GM12878 (cell line): Measurements from ENCODE around the gene BFSP1. TPM values are rescaled to one million over a fixed set of nuclear protein-coding genes. Genes with fewer than 3 reads are reported as not detected.

Experiments
- ATAC-seq: fragments of 200-7000 bp; cut with Tn5 transposase; 3 replicates; pipeline ENCODE4 v1.9.1; 2020; ENCODE audit warnings: mild to moderate bottlenecking, moderate library complexity
- BruUV-seq: library from RNA; stranded (reverse); fragments of 400-500 nt; replicated peaks from 2 replicates; lab custom pipeline; 2021; lab: Mats Ljungman, UMichigan
- CTCF ChIA-PET: fragments of 300-600 bp; sonication (Branson Sonifier 250); formaldehyde crosslinking; extraction: SDS; loops from one replicate; lab custom pipeline; 2021; ENCODE audit warnings: inconsistent platforms; lab: Yijun Ruan, JAX
- POLR2A ChIA-PET: fragments of 350-600 bp; formaldehyde crosslinking; extraction: SDS; loops from one replicate; lab custom pipeline; 2021; ENCODE audit warnings: inconsistent platforms; lab: Charles Lee
- RAD21 ChIA-PET: fragments of 300-600 bp; sonication (Branson Sonifier 250); formaldehyde crosslinking; loops from one replicate; lab custom pipeline; 2023; ENCODE audit warnings: antibody characterized with exemption; ENCODE audit not compliant: unreplicated experiment; lab: Charles Lee
- SMC1A ChIA-PET: fragments of 300-600 bp; sonication (Branson Sonifier 250); formaldehyde crosslinking; loops from one replicate; lab custom pipeline; 2023; ENCODE audit not compliant: unreplicated experiment, uncharacterized antibody; lab: Charles Lee
- DNase-seq: peaks from one replicate; pipeline ENCODE4 v3.0.0-alpha.2; 2011; ENCODE audit warnings: low read depth, low spot score
- FAIRE-seq: peaks from 3 replicates; lab custom pipeline; 2011; peaks lifted over from hg19 to GRCh38; lab: Jason Lieb, UNC
- H2AFZ ChIP-seq: 2 replicates; pipeline ENCODE4 v1.6.0; 2011; ENCODE audit warnings: low read depth, low read length, control low read depth; ENCODE audit not compliant: control insufficient read depth
- H3K27ac ChIP-seq: 2 replicates; pipeline ENCODE4 v1.5.1; 2011; ENCODE audit warnings: control low read depth; ENCODE audit not compliant: control insufficient read depth, insufficient read depth
- H3K27me3 ChIP-seq, 2 experiments: replicated peaks in 1 of 2; 2 replicates each; pipeline versions ENCODE4 v1.6.0 to v1.6.1; 2011; ENCODE audit warnings: low read length in 1 of 2; ENCODE audit not compliant: control insufficient read depth in 2 of 2, insufficient read depth in 2 of 2
- H3K36me3 ChIP-seq, 2 experiments: 2 replicates each; pipeline ENCODE4 v1.5.1; 2011; ENCODE audit warnings: low read length in 1 of 2; ENCODE audit not compliant: control insufficient read depth in 2 of 2, insufficient read depth in 2 of 2
- H3K4me1 ChIP-seq: 2 replicates; pipeline ENCODE4 v1.6.1; 2011; ENCODE audit warnings: mild to moderate bottlenecking, low read length, moderate library complexity, mixed read lengths; ENCODE audit not compliant: control insufficient read depth, insufficient read depth
- H3K4me2 ChIP-seq: 2 replicates; pipeline ENCODE4 v1.6.0; 2011; ENCODE audit warnings: control low read depth; ENCODE audit not compliant: control insufficient read depth, insufficient read depth
- H3K4me3 ChIP-seq: fragments of 200-600 bp; sonication (generic); 2 replicates; pipeline ENCODE4 v1.5.1; 2016
- H3K79me2 ChIP-seq: 2 replicates; pipeline ENCODE4 v1.6.0; 2011; ENCODE audit warnings: low read length; ENCODE audit not compliant: control insufficient read depth, insufficient read depth
- H3K9ac ChIP-seq: 2 replicates; pipeline ENCODE4 v1.8.0; 2011; ENCODE audit warnings: low read length, control low read depth, mixed read lengths; ENCODE audit not compliant: control insufficient read depth, insufficient read depth
- H3K9me3 ChIP-seq: replicated peaks from 3 replicates; pipeline ENCODE4 v1.5.1; 2011; ENCODE audit warnings: mild to moderate bottlenecking, low read length; ENCODE audit not compliant: control insufficient read depth, insufficient read depth
- H4K20me1 ChIP-seq: 2 replicates; pipeline ENCODE4 v1.6.0; 2011; ENCODE audit not compliant: control insufficient read depth, insufficient read depth
- ETV6 ChIP-seq, 2 experiments: fragments of 450-650 bp in 1 of 2; IDR thresholded peaks in 1 of 2; conservative IDR thresholded peaks in 1 of 2; 2 replicates each; pipeline ENCODE4 v1.6.1; 2014; ENCODE audit warnings: antibody characterized with exemption in 1 of 2, borderline replicate concordance in 1 of 2, low read depth in 1 of 2, mild to moderate bottlenecking in 1 of 2, moderate library complexity in 1 of 2
- GATAD2B ChIP-seq: fragments of 450-650 bp; conservative IDR thresholded peaks from 2 replicates; pipeline ENCODE4 v1.6.1; 2017; ENCODE audit warnings: low read depth, mild to moderate bottlenecking, moderate library complexity
- IKZF1 ChIP-seq: fragments of 450-650 bp; conservative IDR thresholded peaks from 2 replicates; pipeline ENCODE4 v1.6.1; 2017; ENCODE audit warnings: antibody characterized with exemption, mild to moderate bottlenecking
- JUNB ChIP-seq: IDR thresholded peaks from 2 replicates; pipeline ENCODE4 v1.6.1; 2016; ENCODE audit warnings: antibody characterized with exemption, mild to moderate bottlenecking
- MEF2B ChIP-seq: fragments of 450-650 bp; IDR thresholded peaks from 2 replicates; pipeline ENCODE4 v1.6.1; 2018; ENCODE audit warnings: mild to moderate bottlenecking, moderate library complexity; ENCODE audit not compliant: partially characterized antibody, poor library complexity, severe bottlenecking
- MYB ChIP-seq: fragments of 150-350 bp; IDR thresholded peaks from 2 replicates; pipeline ENCODE4 v1.6.1; 2014; ENCODE audit warnings: mild to moderate bottlenecking, low read depth, low read length, borderline replicate concordance
- NFXL1 ChIP-seq: fragments of 450-650 bp; IDR thresholded peaks from 2 replicates; pipeline ENCODE4 v1.6.1; 2017; ENCODE audit warnings: antibody characterized with exemption, mild to moderate bottlenecking, borderline replicate concordance
- SMAD1 ChIP-seq: fragments of 450-650 bp; IDR thresholded peaks from 2 replicates; pipeline ENCODE4 v1.6.1; 2018; ENCODE audit warnings: mild to moderate bottlenecking, low read depth; ENCODE audit not compliant: partially characterized antibody
- TBL1XR1 ChIP-seq: IDR thresholded peaks from 2 replicates; pipeline ENCODE4 v1.6.1; 2012; ENCODE audit warnings: low read depth, low read length, improper control_type of control experiment
- TCF12 ChIP-seq: IDR thresholded peaks from 2 replicates; pipeline ENCODE4 v1.6.1; 2011; ENCODE audit warnings: low read depth, mild to moderate bottlenecking, low read length
- ZBTB40 ChIP-seq: fragments of 450-650 bp; IDR thresholded peaks from 2 replicates; pipeline ENCODE4 v1.6.1; 2016; ENCODE audit warnings: mild to moderate bottlenecking, moderate library complexity, borderline replicate concordance
- WGBS: methylation state at CpG from one replicate; pipeline ENCODE4 v1.1.6; 2016; ENCODE audit warnings: low lambda C conversion rate; ENCODE audit not compliant: insufficient replicate concordance, insufficient coverage; ENCODE audit errors: missing lambda C conversion rate; 5-methylcytosine and 5-hydroxymethylcytosine counted together
- in situ Hi-C: fragments of 300-500 bp; cut with MboI; formaldehyde crosslinking; loops from 9 replicates; pipeline ENCODE4 v1.14.3; 2018; ENCODE audit warnings: mixed read lengths
- intact Hi-C: fragments of 100-400 bp; cut with micrococcal nuclease; formaldehyde crosslinking; loops from one replicate; pipeline ENCODE4 v1.14.2; 2022; ENCODE audit not compliant: unreplicated experiment
- polyA plus RNA-seq, 11 experiments: library from polyadenylated mRNA; depleted of rRNA in 4 of 11; unstranded in 6 of 11; stranded (reverse) in 5 of 11; fragments of >200 nt; fragmentation: Nextera tagmentation in 4 of 11; fragmentation: Illumina TruSeq in 1 of 11; extraction: Ambion mirVana in 4 of 11; extraction: Trizol in 1 of 11; gene quantifications; 1 replicate in 1 of 11; 2 replicates in 10 of 11; pipeline versions ENCODE4 v1.2.1 to v1.2.3, GENCODE V29; 2011 to 2016; ENCODE audit warnings: inconsistent platforms in 2 of 11, missing spikeins in 2 of 11, low read depth in 1 of 11
- total RNA-seq, 4 experiments: library from RNA; depleted of rRNA in 3 of 4; stranded (reverse); fragments of >200 nt in 3 of 4; fragmentation: Illumina TruSeq in 1 of 4; extraction: Trizol in 1 of 4; gene quantifications; 2 replicates each; pipeline versions ENCODE4 v1.2.1 to v1.2.3, GENCODE V29; 2013 to 2021

The BFSP1 gene
- total and polyA plus RNA-seq, 10 of the 15 experiments (the other 5 are each of a cell fraction or from before 2014, with no cell fraction given) = 0.06 to 0.22 (median 0.11) TPM; not detected in 3

- no peak overlapping the region; the same call in 1 of the 2 replicates for H3K27ac ChIP-seq
These were observed 40.0 kb upstream of the BFSP1 start for GRCh38 chr20:17571153-17571527.

GRCh38 chr20:17570347-17571152, 39.4 kb upstream of the BFSP1 start:
- Histone ChIP-seq H3K27ac (peak overlapping the region; percentile 45), H3K9ac (peak overlapping the region; percentile 64; the same call in 1 of the 2 replicates), H3K4me2 (peak overlapping the region; percentile 94), H3K27me3 (no peaks in the 10 kb centered on the region), H2AFZ (peak overlapping the region; percentile 68), H3K9me3 (no peaks in the 10 kb centered on the region), H4K20me1 (no peaks in the 10 kb centered on the region), H3K79me2 (peaks cover 11% of the 10 kb centered on the region), H3K4me3 (peak overlapping the region; percentile 98), H3K4me1 (peaks cover 4% of the 10 kb centered on the region), H3K36me3 (no peaks in the 10 kb centered on the region)
- ChIA-PET SMC1A (interaction anchor here (0.9 to 2.0 kb wide), 15 partner anchors 10 to 433 kb away, joined by 3 to 7 read pairs (median 4); partner anchors contain the start of gene RRBP1), POLR2A (interaction anchor here (1.4 to 2.0 kb wide), 3 partner anchors 32 to 394 kb away, joined by 3 to 9 read pairs (median 8); no protein-coding TSS in a partner anchor), CTCF (interaction anchor here (0.6 to 3.0 kb wide), 15 partner anchors 9 to 375 kb away, joined by 3 to 16 read pairs (median 5); partner anchors contain the start of gene RRBP1), RAD21 (interaction anchor here (0.7 to 2.4 kb wide), 11 partner anchors 20 to 927 kb away, joined by 3 to 18 read pairs (median 4); partner anchors contain the start of genes RBBP9 and RRBP1)
- ATAC-seq = peak; percentile 68
- peak; percentile 61 for FAIRE-seq
- BruUV-seq = no TSS peak
- DNase-seq = no peak
- intact Hi-C loops = no loop called here
- in situ Hi-C loops = no loop called here
- WGBS = 1% methylated on average over 37 of the region's 43 CpGs
- TF ChIP-seq TCF12 (no peak), NFXL1 (no peak), GATAD2B (peak; percentile 45; the same call in 1 of the 2 replicates), ZBTB40 (no peak), IKZF1 (peak; percentile 26; the same call in 1 of the 2 replicates), MEF2B (no peak), MYB (no peak)

More at GRCh38 chr20:17571153-17571527, 40.0 kb upstream of the BFSP1 start:
- CTCF ChIA-PET = interaction anchor here (0.6 to 3.0 kb wide), 11 partner anchors 8 to 375 kb away, joined by 3 to 16 read pairs (median 6); partner anchors contain the start of gene RRBP1
- H3K4me2 ChIP-seq = peak overlapping the region; percentile 94
- FAIRE-seq (peak; percentile 81), DNase-seq (no peak), ATAC-seq (peak; percentile 45)
- intact Hi-C loops (no loop called here), in situ Hi-C loops (no loop called here)
- no peaks in the 10 kb centered on the region for H4K20me1 ChIP-seq
- H3K36me3 ChIP-seq = no peaks in the 10 kb centered on the region
- peak overlapping the region; percentile 64; the same call in 1 of the 2 replicates for H3K9ac ChIP-seq
- SMC1A ChIA-PET = interaction anchor here (0.9 to 2.0 kb wide), 13 partner anchors 9 to 432 kb away, joined by 3 to 7 read pairs (median 4); partner anchors contain the start of gene RRBP1
- peak overlapping the region; percentile 42 for H2AFZ ChIP-seq
- RAD21 ChIA-PET = interaction anchor here (0.7 to 2.4 kb wide), 7 partner anchors 37 to 926 kb away, joined by 3 to 18 read pairs (median 5); partner anchors contain the start of genes RBBP9 and RRBP1
- no peaks in the 10 kb centered on the region for H3K9me3 ChIP-seq
- peaks cover 4% of the 10 kb centered on the region for H3K4me1 ChIP-seq
- under 1% methylated on average over 6 of the region's 6 CpGs for WGBS
- peak overlapping the region; percentile 98 for H3K4me3 ChIP-seq
- 0 out of 4 replicates have a peak, but pooled peaks of 1 of the 2 experiments have one; percentile 15 for TF ChIP-seq ETV6 (conservative IDR thresholded peaks at IDR 0.05 in 1 of 2, IDR thresholded peaks at IDR 0.05 in 1 of 2; ENCODE audit: borderline replicate concordance in 1 of 2, low read depth in 1 of 2)
- peak; percentile 29; the same call in 1 of the 2 replicates for TF ChIP-seq JUNB
- 0 out of 2 replicates have a peak, but pooled peaks have one; percentile 20 for TF ChIP-seq TBL1XR1
- TF ChIP-seq SMAD1 = no peak
- TF ChIP-seq, all 136 proteins: peak for 3
- POLR2A ChIA-PET = interaction anchor here (1.8 to 2.0 kb wide), 2 partner anchors 31 to 394 kb away, joined by 8 to 9 read pairs; no protein-coding TSS in a partner anchor
- no peaks in the 10 kb centered on the region for H3K27me3 ChIP-seq
- peaks cover 11% of the 10 kb centered on the region for H3K79me2 ChIP-seq
- no TSS peak for BruUV-seq
